ENCODE measurements around the gene PKP3. TPM values are rescaled to one million over a fixed set of nuclear protein-coding genes. Genes with fewer than 3 reads are reported as not detected.
"Not testable (repeated sequence)": the region's sequence is repeated elsewhere in the genome, so short reads cannot be mapped to it uniquely, and the experiment has no call there.

PKP3 gene
- polyA plus RNA-seq, 3 donors, result 4.1 to 5.5 (median 4.4) TPM

- no peak for DNase-seq (ENCODE audit: low read depth in 3 of 3, low spot score in 2 of 3)
Observed at GRCh38 chr11:408154-409007, 14.4 kb downstream of the PKP3 start.

- DNase-seq (ENCODE audit: low read depth in 3 of 3, low spot score in 2 of 3), result no peak
Observed at GRCh38 chr11:409008-409599, 15.1 kb downstream of the PKP3 start.

GRCh38 chr11:409600-410483, 15.8 kb downstream of the PKP3 start:
- DNase-seq (ENCODE audit: low read depth in 3 of 3, low spot score in 2 of 3), result no peak

GRCh38 chr11:410711-411110, 16.7 kb downstream of the PKP3 start:
- not testable (repeated sequence) for DNase-seq (ENCODE audit: low read depth in 3 of 3, low spot score in 2 of 3)

- DNase-seq (ENCODE audit: low read depth in 3 of 3, low spot score in 2 of 3), result not testable (repeated sequence)
Observed at GRCh38 chr11:411520-411919, 17.5 kb downstream of the PKP3 start.

GRCh38 chr11:412641-413119, 18.7 kb downstream of the PKP3 start:
- no peak for DNase-seq (ENCODE audit: low read depth in 3 of 3, low spot score in 2 of 3)

GRCh38 chr11:413120-414081, 19.4 kb downstream of the PKP3 start:
- DNase-seq (ENCODE audit: low read depth in 3 of 3, low spot score in 2 of 3), result no peak

GRCh38 chr11:414318-414857, 20.4 kb downstream of the PKP3 start:
- DNase-seq (ENCODE audit: low read depth in 3 of 3, low spot score in 2 of 3), result no peak

- DNase-seq (ENCODE audit: low read depth in 3 of 3, low spot score in 2 of 3), result no peak
Observed at GRCh38 chr11:415640-416041, 21.6 kb downstream of the PKP3 start.

- no peak for DNase-seq (ENCODE audit: low read depth in 3 of 3, low spot score in 2 of 3)
Observed at GRCh38 chr11:416051-416756, 22.2 kb downstream of the PKP3 start.

- DNase-seq (ENCODE audit: low read depth in 3 of 3, low spot score in 2 of 3), result no peak
Observed at GRCh38 chr11:416757-417621, 23.0 kb downstream of the PKP3 start.

GRCh38 chr11:417652-418342, 23.8 kb downstream of the PKP3 start:
- no peak for DNase-seq (ENCODE audit: low read depth in 3 of 3, low spot score in 2 of 3)

GRCh38 chr11:418343-419247, 24.6 kb downstream of the PKP3 start:
- DNase-seq (ENCODE audit: low read depth in 3 of 3, low spot score in 2 of 3), result no peak

GRCh38 chr11:419248-420005, 25.4 kb downstream of the PKP3 start:
- DNase-seq (ENCODE audit: low read depth in 3 of 3, low spot score in 2 of 3), result no peak

- no peak for DNase-seq (ENCODE audit: low read depth in 3 of 3, low spot score in 2 of 3)
Observed at GRCh38 chr11:420054-420910, 26.3 kb downstream of the PKP3 start.
